ENCODE data around the gene LHX6. TPM values are rescaled to one million over a fixed set of nuclear protein-coding genes. Genes with fewer than 3 reads are reported as not detected.

LHX6 gene
- total RNA-seq, 4 donors from 2014 or later: 0.53 to 12.4 (median 3.1) TPM

- Histone ChIP-seq H3K36me3 (no peaks in the 10 kb centered on the region), H3K9me3 (peaks cover 0 to 3% (median 0%) of the 10 kb centered on the region in 4 donors), H3K27me3 (peaks cover 0 to 59% of the 10 kb centered on the region in 2 donors), H3K4me3 (no peak overlapping the region), H3K4me1 (peaks cover 0 to 40% (median 9%) of the 10 kb centered on the region in 4 donors), H3K27ac (no peak overlapping the region)
- DNase-seq: no peak
- TF ChIP-seq POLR2A (IDR thresholded peaks at IDR 0.05) (no peak), CTCF (IDR thresholded peaks at IDR 0.05) (no peak)
Measured at GRCh38 chr9:122217640-122218039, 11.1 kb downstream of the LHX6 start.

- TF ChIP-seq CTCF (IDR thresholded peaks at IDR 0.05) (no peak), POLR2A (IDR thresholded peaks at IDR 0.05) (no peak)
Measured at GRCh38 chr9:122216798-122217418, 11.8 kb downstream of the LHX6 start.

GRCh38 chr9:122216138-122216797 lies 12.5 kb downstream of the LHX6 start:
- DNase-seq: no peak
- no peak overlapping the region for H3K4me3 ChIP-seq
- H3K36me3 ChIP-seq: no peaks in the 10 kb centered on the region
- H3K4me1 ChIP-seq: peaks cover 0 to 40% (median 9%) of the 10 kb centered on the region in 4 donors
- no peak overlapping the region for H3K27ac ChIP-seq
- H3K9me3 ChIP-seq: peaks cover 0 to 3% (median 0%) of the 10 kb centered on the region in 4 donors
- H3K27me3 ChIP-seq: peaks cover 0 to 54% of the 10 kb centered on the region in 2 donors
- no peak for TF ChIP-seq CTCF (IDR thresholded peaks at IDR 0.05)

More at GRCh38 chr9:122216798-122217418, 11.8 kb downstream of the LHX6 start:
- H3K9me3 ChIP-seq: peaks cover 0 to 3% (median 0%) of the 10 kb centered on the region in 4 donors
- DNase-seq: no peak
- H3K4me3 ChIP-seq: no peak overlapping the region
- peaks cover 0 to 60% of the 10 kb centered on the region in 2 donors for H3K27me3 ChIP-seq
- peaks cover 0 to 40% (median 9%) of the 10 kb centered on the region in 4 donors for H3K4me1 ChIP-seq
- no peaks in the 10 kb centered on the region for H3K36me3 ChIP-seq
- no peak overlapping the region for H3K27ac ChIP-seq

GRCh38 chr9:122215663-122216062 lies 13.1 kb downstream of the LHX6 start:
- Histone ChIP-seq H3K4me1 (peaks cover 0 to 40% (median 9%) of the 10 kb centered on the region in 4 donors), H3K9me3 (peaks cover 0 to 3% (median 0%) of the 10 kb centered on the region in 4 donors), H3K27me3 (peaks cover 0 to 48% of the 10 kb centered on the region in 2 donors), H3K27ac (no peak overlapping the region), H3K36me3 (no peaks in the 10 kb centered on the region), H3K4me3 (no peak overlapping the region)
- DNase-seq: no peak
- no peak for TF ChIP-seq POLR2A (IDR thresholded peaks at IDR 0.05)
- TF ChIP-seq CTCF (IDR thresholded peaks at IDR 0.05): no peak

GRCh38 chr9:122214507-122214906 lies 14.2 kb downstream of the LHX6 start:
- no peaks in the 10 kb centered on the region for H3K36me3 ChIP-seq
- H3K4me1 ChIP-seq: peaks cover 0 to 30% (median 8%) of the 10 kb centered on the region in 4 donors
- TF ChIP-seq POLR2A (IDR thresholded peaks at IDR 0.05) (no peak), CTCF (IDR thresholded peaks at IDR 0.05) (no peak)
- H3K27me3 ChIP-seq: peaks cover 0 to 37% of the 10 kb centered on the region in 2 donors
- DNase-seq: no peak
- H3K27ac ChIP-seq: no peak overlapping the region
- H3K9me3 ChIP-seq: peaks cover 0 to 3% (median 0%) of the 10 kb centered on the region in 4 donors
- H3K4me3 ChIP-seq: peak overlapping the region in 1 of 4 donors; percentile 52
